Measurements from ENCODE around the gene TMPRSS5. TPM values are rescaled to one million over a fixed set of nuclear protein-coding genes. Genes with fewer than 3 reads are reported as not detected.

Gene TMPRSS5
- total RNA-seq, 1 donor from 2014 or later: 0.34 TPM

DNA sequence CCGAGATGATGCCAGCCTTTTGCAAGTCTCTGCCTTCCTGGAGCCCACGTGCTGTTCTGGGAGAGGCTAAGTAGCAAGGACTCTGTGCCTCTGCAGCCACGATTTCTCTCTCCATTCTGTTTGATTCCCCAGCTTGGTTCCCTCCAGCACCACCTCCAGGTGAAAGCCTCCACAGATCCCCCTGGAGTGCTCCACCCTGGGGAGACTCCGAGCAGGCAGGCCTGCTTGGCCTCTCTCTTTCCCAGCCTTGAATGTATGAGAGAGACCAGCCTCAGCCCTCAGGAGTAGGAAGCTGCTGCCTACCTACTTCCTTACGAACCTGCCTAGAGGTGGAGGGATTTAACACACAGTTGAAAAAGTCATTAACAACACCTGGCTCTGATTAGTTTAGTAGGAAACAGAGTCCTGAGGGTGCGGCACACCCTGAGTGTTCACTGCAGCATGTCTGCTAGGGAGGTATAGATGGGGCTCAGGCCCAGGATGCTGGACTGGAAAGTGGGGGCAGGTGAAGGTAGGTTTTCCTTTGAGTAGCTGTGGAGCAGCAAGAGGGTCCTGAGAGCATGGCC, 22.5 kb downstream of the TMPRSS5 start:
- Histone ChIP-seq H4K20me1 (ENCODE audit: insufficient read depth, low read length) (no peaks in the 10 kb centered on the region), H3K9ac (ENCODE audit: low read length) (no peak overlapping the region), H3K4me3 (ENCODE audit: insufficient read depth, low read depth, low read length) (no peak overlapping the region), H3K9me3 (ENCODE audit: insufficient read depth, low read depth, low read length) (no peaks in the 10 kb centered on the region), H3K79me2 (ENCODE audit: insufficient read depth, low read length) (no peaks in the 10 kb centered on the region), H2AFZ (ENCODE audit: low read depth, low read length) (no peak overlapping the region), H3K4me1 (ENCODE audit: insufficient read depth, low read length) (peaks cover 14% of the 10 kb centered on the region), H3K4me2 (ENCODE audit: low read length) (no peak overlapping the region), H3K36me3 (ENCODE audit: insufficient read depth, low read length) (no peaks in the 10 kb centered on the region), H3K27me3 (ENCODE audit: insufficient read depth, low read length) (peaks cover 5% of the 10 kb centered on the region), H3K27ac (ENCODE audit: low read depth, low read length) (no peak overlapping the region)
- peaks cover 5% of the 10 kb centered on the region for H3K36me3 Mint-ChIP-seq (ENCODE audit: low read depth, unreplicated experiment)
- no peak for TF ChIP-seq EZH2 (IDR thresholded peaks at IDR 0.05; ENCODE audit: insufficient read depth, low read length)
- TF ChIP-seq, protein P1, sequence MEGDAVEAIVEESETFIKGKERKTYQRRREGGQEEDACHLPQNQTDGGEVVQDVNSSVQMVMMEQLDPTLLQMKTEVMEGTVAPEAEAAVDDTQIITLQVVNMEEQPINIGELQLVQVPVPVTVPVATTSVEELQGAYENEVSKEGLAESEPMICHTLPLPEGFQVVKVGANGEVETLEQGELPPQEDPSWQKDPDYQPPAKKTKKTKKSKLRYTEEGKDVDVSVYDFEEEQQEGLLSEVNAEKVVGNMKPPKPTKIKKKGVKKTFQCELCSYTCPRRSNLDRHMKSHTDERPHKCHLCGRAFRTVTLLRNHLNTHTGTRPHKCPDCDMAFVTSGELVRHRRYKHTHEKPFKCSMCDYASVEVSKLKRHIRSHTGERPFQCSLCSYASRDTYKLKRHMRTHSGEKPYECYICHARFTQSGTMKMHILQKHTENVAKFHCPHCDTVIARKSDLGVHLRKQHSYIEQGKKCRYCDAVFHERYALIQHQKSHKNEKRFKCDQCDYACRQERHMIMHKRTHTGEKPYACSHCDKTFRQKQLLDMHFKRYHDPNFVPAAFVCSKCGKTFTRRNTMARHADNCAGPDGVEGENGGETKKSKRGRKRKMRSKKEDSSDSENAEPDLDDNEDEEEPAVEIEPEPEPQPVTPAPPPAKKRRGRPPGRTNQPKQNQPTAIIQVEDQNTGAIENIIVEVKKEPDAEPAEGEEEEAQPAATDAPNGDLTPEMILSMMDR (IDR thresholded peaks at IDR 0.05; ENCODE audit: insufficient read depth, low read depth, low read length): no peak
- FAIRE-seq (no peak), DNase-seq (ENCODE audit: low read depth) (no peak)
- H3K4me3 Mint-ChIP-seq (ENCODE audit: unreplicated experiment): no peak overlapping the region
- H3K27ac Mint-ChIP-seq (ENCODE audit: unreplicated experiment): no peak overlapping the region
- peaks cover 7% of the 10 kb centered on the region for H3K9me3 Mint-ChIP-seq (ENCODE audit: unreplicated experiment)
- H3K4me1 Mint-ChIP-seq (ENCODE audit: low read depth, unreplicated experiment): peaks cover 11% of the 10 kb centered on the region
- H3K27me3 Mint-ChIP-seq (ENCODE audit: low read depth, unreplicated experiment): peaks cover 44% of the 10 kb centered on the region

DNA sequence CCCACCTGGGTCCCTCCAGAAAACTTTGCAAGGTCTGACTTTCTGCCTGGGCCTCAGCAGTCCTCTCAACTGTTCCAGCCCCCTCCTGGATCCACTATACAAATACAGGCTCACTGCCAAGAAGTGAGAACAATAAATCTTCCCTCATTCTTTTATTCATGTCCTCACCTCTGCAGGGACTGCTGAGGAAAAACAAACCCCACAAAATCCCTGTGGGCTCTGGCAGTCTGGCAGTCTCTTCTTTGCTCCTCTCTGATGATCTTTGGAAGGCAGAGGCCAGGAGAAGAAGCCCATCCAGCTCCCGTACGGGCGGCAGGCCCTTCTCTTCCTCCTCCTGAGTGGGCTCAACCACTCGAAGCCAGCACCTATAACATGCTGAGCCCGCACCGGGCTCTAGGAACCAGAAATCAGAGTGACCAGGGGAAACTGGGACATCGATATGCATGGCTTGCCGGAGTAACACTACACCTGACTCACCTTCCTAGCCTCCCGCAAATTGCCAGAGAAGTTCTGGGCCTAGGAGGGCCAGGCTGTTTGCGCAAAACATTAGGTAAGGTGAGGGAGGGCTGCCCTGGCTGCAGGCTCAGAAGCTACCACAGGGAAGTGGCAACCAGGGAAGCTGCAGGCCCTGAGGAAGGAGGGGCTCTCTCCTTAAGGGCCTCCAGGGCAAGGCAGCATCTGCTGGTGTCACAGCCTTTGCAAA, 24.2 kb downstream of the TMPRSS5 start:
- H3K36me3 ChIP-seq (ENCODE audit: insufficient read depth, low read length): no peaks in the 10 kb centered on the region
- Mint-ChIP-seq H3K9me3 (ENCODE audit: unreplicated experiment) (peaks cover 7% of the 10 kb centered on the region), H3K27ac (ENCODE audit: unreplicated experiment) (no peak overlapping the region), H3K27me3 (ENCODE audit: low read depth, unreplicated experiment) (peaks cover 54% of the 10 kb centered on the region), H3K4me1 (ENCODE audit: low read depth, unreplicated experiment) (peaks cover 8% of the 10 kb centered on the region), H3K36me3 (ENCODE audit: low read depth, unreplicated experiment) (peaks cover 5% of the 10 kb centered on the region), H3K4me3 (ENCODE audit: unreplicated experiment) (no peak overlapping the region)
- FAIRE-seq: no peak
- no peak overlapping the region for H3K4me3 ChIP-seq (ENCODE audit: insufficient read depth, low read depth, low read length)
- no peak overlapping the region for H3K4me2 ChIP-seq (ENCODE audit: low read length)
- no peak overlapping the region for H3K9ac ChIP-seq (ENCODE audit: low read length)
- H3K9me3 ChIP-seq (ENCODE audit: insufficient read depth, low read depth, low read length): no peaks in the 10 kb centered on the region
- H3K27me3 ChIP-seq (ENCODE audit: insufficient read depth, low read length): peaks cover 5% of the 10 kb centered on the region
- peaks cover 14% of the 10 kb centered on the region for H3K4me1 ChIP-seq (ENCODE audit: insufficient read depth, low read length)
- no peaks in the 10 kb centered on the region for H3K79me2 ChIP-seq (ENCODE audit: insufficient read depth, low read length)
- DNase-seq (ENCODE audit: low read depth): peak; percentile 43
- no peaks in the 10 kb centered on the region for H4K20me1 ChIP-seq (ENCODE audit: insufficient read depth, low read length)
- no peak overlapping the region for H3K27ac ChIP-seq (ENCODE audit: low read depth, low read length)
- H2AFZ ChIP-seq (ENCODE audit: low read depth, low read length): no peak overlapping the region
- TF ChIP-seq, protein P1 (IDR thresholded peaks at IDR 0.05; ENCODE audit: insufficient read depth, low read depth, low read length): no peak
- TF ChIP-seq EZH2 (IDR thresholded peaks at IDR 0.05; ENCODE audit: insufficient read depth, low read length): no peak

DNA sequence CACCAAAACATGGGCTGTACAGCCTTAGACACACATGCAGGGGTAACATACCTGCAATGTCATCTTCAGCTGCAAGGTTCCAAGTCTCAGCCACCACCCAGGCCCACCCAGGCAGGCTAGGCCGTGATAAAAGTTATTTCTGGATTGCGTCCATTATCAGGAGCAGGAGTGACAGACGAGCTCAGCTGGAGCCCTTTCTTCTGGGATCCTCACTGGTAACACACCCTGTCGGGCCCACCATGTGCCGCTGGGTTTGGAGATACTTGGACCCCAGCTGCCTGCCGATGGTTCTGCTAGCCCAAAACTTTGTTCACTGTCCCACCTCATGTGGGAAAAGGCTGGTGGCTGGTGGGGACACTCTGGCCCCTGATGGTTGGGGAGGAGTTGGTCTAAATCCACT, 24.8 kb downstream of the TMPRSS5 start:
- Histone ChIP-seq H3K27ac (ENCODE audit: low read depth, low read length) (no peak overlapping the region), H2AFZ (ENCODE audit: low read depth, low read length) (no peak overlapping the region), H3K9me3 (ENCODE audit: insufficient read depth, low read depth, low read length) (no peaks in the 10 kb centered on the region), H3K9ac (ENCODE audit: low read length) (no peak overlapping the region), H3K79me2 (ENCODE audit: insufficient read depth, low read length) (no peaks in the 10 kb centered on the region), H3K4me1 (ENCODE audit: insufficient read depth, low read length) (peaks cover 14% of the 10 kb centered on the region), H3K4me3 (ENCODE audit: insufficient read depth, low read depth, low read length) (no peak overlapping the region), H3K36me3 (ENCODE audit: insufficient read depth, low read length) (no peaks in the 10 kb centered on the region), H4K20me1 (ENCODE audit: insufficient read depth, low read length) (no peaks in the 10 kb centered on the region), H3K4me2 (ENCODE audit: low read length) (no peak overlapping the region), H3K27me3 (ENCODE audit: insufficient read depth, low read length) (peaks cover 5% of the 10 kb centered on the region)
- Mint-ChIP-seq H3K4me1 (ENCODE audit: low read depth, unreplicated experiment) (peaks cover 8% of the 10 kb centered on the region), H3K9me3 (ENCODE audit: unreplicated experiment) (peaks cover 7% of the 10 kb centered on the region), H3K27ac (ENCODE audit: unreplicated experiment) (no peak overlapping the region), H3K27me3 (ENCODE audit: low read depth, unreplicated experiment) (peaks cover 54% of the 10 kb centered on the region), H3K36me3 (ENCODE audit: low read depth, unreplicated experiment) (peaks cover 5% of the 10 kb centered on the region), H3K4me3 (ENCODE audit: unreplicated experiment) (no peak overlapping the region)
- FAIRE-seq: no peak
- no peak for TF ChIP-seq EZH2 (IDR thresholded peaks at IDR 0.05; ENCODE audit: insufficient read depth, low read length)
- TF ChIP-seq, protein P1 (IDR thresholded peaks at IDR 0.05; ENCODE audit: insufficient read depth, low read depth, low read length): no peak
- no peak for DNase-seq (ENCODE audit: low read depth)
